Lower leg skin (tissue), 4 donors: ENCODE data around the gene SCAF8. TPM values are rescaled to one million over a fixed set of nuclear protein-coding genes. Genes with fewer than 3 reads are reported as not detected.

ENCODE experiments used
- DNase-seq, 2 donors: peaks; one replicate each; pipeline ENCODE4 v3.0.0-alpha.2; 2019; ENCODE audit warnings: low spot score in 2 of 2
- H3K4me3 ChIP-seq: fragments of 200-600 bp; sonication (generic); 2 replicates; pipeline ENCODE4 v1.5.1; 2017; ENCODE audit warnings: mild to moderate bottlenecking, low read depth; ENCODE audit not compliant: poor library complexity, severe bottlenecking
- CTCF ChIP-seq, 3 donors: fragments of 450-650 bp; IDR thresholded peaks; one replicate each; pipeline ENCODE4 v1.5.1; 2016; ENCODE audit warnings: antibody characterized with exemption in 3 of 3, mild to moderate bottlenecking in 3 of 3, moderate library complexity in 2 of 3
- POLR2A ChIP-seq, 2 donors: fragments of 450-650 bp; IDR thresholded peaks; one replicate each; pipeline ENCODE4 v1.6.1; 2016 to 2017; ENCODE audit warnings: antibody characterized with exemption in 2 of 2, mild to moderate bottlenecking in 1 of 2, moderate library complexity in 1 of 2
- WGBS, 2 donors: methylation state at CpG; one replicate each; pipeline ENCODE4 v1.1.5; 2018; 5-methylcytosine and 5-hydroxymethylcytosine counted together
- intact Hi-C: fragments of 100-400 bp; cut with DNase I; formaldehyde crosslinking; loops from one replicate; pipeline ENCODE4 v1.15.0; 2023; ENCODE audit warnings: low total_unique reads
- microRNA counts, 2 donors: library from miRNA; unstranded; fragments of <30 nt; microRNA quantifications; one replicate each; lab custom pipeline; 2016
- microRNA-seq, 2 donors: library from miRNA; unstranded; fragments of <30 nt; microRNA quantifications; one replicate each; pipeline ENCODE4, GENCODE V29; 2016; ENCODE audit warnings: borderline replicate concordance in 2 of 2, borderline number of aligned reads in 1 of 2
- total RNA-seq, 4 donors: library from RNA; depleted of rRNA; stranded (reverse); fragments of >200 nt; gene quantifications; one replicate each; pipeline ENCODE4 v1.1.0, GENCODE V29; 2016

SCAF8 gene
- total RNA-seq, 4 donors from 2014 or later: 31.4 to 45.3 (median 41.3) TPM

DNA sequence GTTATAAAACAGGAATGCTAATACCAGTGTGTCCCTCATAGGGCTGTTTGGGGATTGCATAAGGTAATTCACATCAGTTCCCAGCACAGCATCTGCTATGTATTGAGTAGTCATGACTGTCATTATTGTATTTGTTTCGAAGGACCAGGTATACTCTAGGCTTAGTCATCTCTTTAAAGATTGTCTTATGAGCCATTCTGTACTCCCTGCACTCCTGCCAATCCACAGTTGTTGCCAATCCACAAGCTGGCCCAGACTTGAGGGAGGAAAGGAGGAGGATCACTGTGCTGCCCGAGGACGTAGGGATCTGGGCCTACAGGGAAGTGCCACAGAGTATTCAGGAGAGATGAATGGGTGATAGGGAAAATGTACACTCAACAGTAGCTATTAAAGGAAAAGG is 148.9 kb downstream of the SCAF8 start:
- peak in 1 of 2 donors; percentile 33 for DNase-seq
- intact Hi-C loops: no loop called here

More for the DNA sequence above, 148.9 kb downstream of the SCAF8 start:
- no peak for TF ChIP-seq CTCF (IDR thresholded peaks at IDR 0.05)
- no peak for TF ChIP-seq POLR2A (IDR thresholded peaks at IDR 0.05)
- no peak overlapping the region for H3K4me3 ChIP-seq
- 41 to 51% methylated on average over 3 of the region's 3 CpGs for WGBS, 2 donors

MicroRNAs within 50 kb of the gene (microRNA counts, 767-probe panel; counts per million panel counts)
- 0 to 358 counts per million in 2 donors for microRNA hsa-miR-1273c (lab: Ali Mortazavi, UCI)

Small RNA genes lying within 50 kb of the gene (microRNA-seq; reads per million reads assigned to microRNA genes)
- 0 reads per million in 2 donors for gene MIR1273C

Other genes starting within 250 kb of the SCAF8 start
- gene CNKSR3, start 222.7 kb upstream of the SCAF8 start, total RNA-seq: 10 to 100 TPM in 1 of 4 donors, 1 to 10 TPM in 3; 8.8 to 11.1 (median 9.4) TPM